Activated T-helper 1 cell treated with anti-CD3 and anti-CD28 coated beads, Interleukin-2, amount 50 U/mL, for 16 hours (primary cell): Measurements from ENCODE around the gene DAP.
"Not testable (repeated sequence)": the region's sequence is repeated elsewhere in the genome, so short reads cannot be mapped to it uniquely, and the experiment has no call there.

Experiments used
- DNase-seq, 2 donors: peaks; one replicate each; pipeline ENCODE4 v3.0.0-alpha.2; 2020; ENCODE audit warnings: low read depth in 1 of 2, low spot score in 1 of 2

Gene DAP

GRCh38 chr5:10735569-10736276 is 25.3 kb downstream of the DAP start:
- no peak for DNase-seq

GRCh38 chr5:10734832-10735523 is 26.1 kb downstream of the DAP start:
- DNase-seq: no peak

GRCh38 chr5:10734037-10734709 is 26.9 kb downstream of the DAP start:
- no peak for DNase-seq

GRCh38 chr5:10733426-10733825 is 27.6 kb downstream of the DAP start:
- no peak for DNase-seq

- no peak for DNase-seq
Measured at GRCh38 chr5:10731913-10732312, 29.1 kb downstream of the DAP start.

GRCh38 chr5:10730043-10730351 is 31.0 kb downstream of the DAP start:
- DNase-seq: no peak

GRCh38 chr5:10729320-10730042 is 31.6 kb downstream of the DAP start:
- no peak for DNase-seq

- DNase-seq: no peak
Measured at GRCh38 chr5:10728679-10729078, 32.4 kb downstream of the DAP start.

GRCh38 chr5:10727861-10728260 is 33.2 kb downstream of the DAP start:
- no peak for DNase-seq

GRCh38 chr5:10726913-10727517 is 34.0 kb downstream of the DAP start:
- no peak for DNase-seq

GRCh38 chr5:10726179-10726912 is 34.7 kb downstream of the DAP start:
- DNase-seq: no peak

GRCh38 chr5:10725636-10726035 is 35.4 kb downstream of the DAP start:
- no peak for DNase-seq

- DNase-seq: no peak
Measured at GRCh38 chr5:10724781-10725507, 36.1 kb downstream of the DAP start.

GRCh38 chr5:10723514-10723913 is 37.5 kb downstream of the DAP start:
- no peak for DNase-seq

GRCh38 chr5:10720766-10721165 is 40.3 kb downstream of the DAP start:
- not testable (repeated sequence) for DNase-seq

- no peak for DNase-seq
Measured at GRCh38 chr5:10719965-10720364, 41.1 kb downstream of the DAP start.

GRCh38 chr5:10718617-10719016 is 42.4 kb downstream of the DAP start:
- DNase-seq: not testable (repeated sequence)

GRCh38 chr5:10716825-10717224 is 44.2 kb downstream of the DAP start:
- DNase-seq: not testable (repeated sequence)

GRCh38 chr5:10715605-10716290 is 45.3 kb downstream of the DAP start:
- no peak for DNase-seq
